ENCODE data around the gene SETBP1. TPM values are rescaled to one million over a fixed set of nuclear protein-coding genes. Genes with fewer than 3 reads are reported as not detected.

SETBP1 gene
- polyA plus RNA-seq, 6 donors from 2014 or later = 6.0 to 20.2 (median 10.0) TPM

DNA sequence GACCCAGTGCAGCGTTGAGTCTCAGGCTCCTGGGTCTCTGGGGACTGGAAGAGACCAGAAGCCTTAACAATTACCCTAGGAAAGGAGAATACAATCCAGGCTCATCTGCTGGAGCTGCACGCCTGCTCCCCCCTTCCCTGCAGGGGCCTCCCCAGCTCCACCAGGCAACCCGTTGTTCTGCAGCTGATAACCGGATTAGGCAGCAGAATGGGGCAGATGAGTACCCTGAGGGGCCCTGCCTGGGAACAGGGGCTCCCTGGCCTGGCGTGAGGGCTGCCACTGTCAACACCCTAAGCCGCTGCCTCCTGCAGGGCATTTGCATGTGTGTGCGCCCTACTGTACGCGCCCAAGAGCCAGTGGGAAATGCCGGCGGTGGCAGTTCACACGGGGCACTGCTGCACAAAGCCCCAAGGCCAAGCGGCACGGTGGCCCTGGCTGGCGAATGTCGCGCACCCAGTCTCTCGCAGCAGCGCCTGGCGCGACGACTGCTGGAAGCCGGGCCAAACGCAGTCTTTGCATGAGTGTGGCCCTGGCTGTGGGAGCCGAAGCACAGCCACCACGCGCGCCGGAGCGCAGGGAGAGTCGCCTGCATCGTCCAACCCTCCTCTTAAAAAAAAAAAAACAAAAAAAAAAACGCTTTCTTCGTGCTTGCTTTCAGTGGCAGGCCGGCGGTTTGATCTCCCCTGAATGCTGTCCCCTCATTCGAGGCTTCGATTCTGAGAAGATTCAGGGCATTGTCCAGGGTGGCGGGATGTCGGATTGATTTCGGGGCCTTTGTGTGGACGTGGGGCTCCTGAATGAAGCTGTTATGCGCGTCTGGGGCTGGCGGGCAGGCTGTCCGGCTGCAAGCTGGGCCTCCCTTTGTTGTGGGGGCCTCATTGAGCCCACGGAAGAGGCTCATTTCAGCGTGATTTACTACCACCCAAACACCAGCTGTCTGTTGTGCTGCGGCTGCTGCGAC, 63.8 kb downstream of the SETBP1 start:
- no peak for ATAC-seq (ENCODE audit: low read depth in 2 of 2)
- H3K4me3 Mint-ChIP-seq = no peak overlapping the region
- no peaks in the 10 kb centered on the region for H3K27me3 Mint-ChIP-seq

GRCh38 chr18:44747157-44747556, 66.5 kb downstream of the SETBP1 start:
- H3K27ac Mint-ChIP-seq = peak overlapping the region in 4 of 6 donors; percentile 5 to 24 (median 6)
- H3K9me3 Mint-ChIP-seq = no peaks in the 10 kb centered on the region
- H3K4me3 Mint-ChIP-seq = peak overlapping the region in 1 of 8 donors; percentile 16

More for the DNA sequence above, 63.8 kb downstream of the SETBP1 start:
- H3K9me3 Mint-ChIP-seq = no peaks in the 10 kb centered on the region
- peaks cover 58 to 94% (median 77%) of the 10 kb centered on the region in 3 donors for H3K4me1 Mint-ChIP-seq
- peaks cover 19 to 26% of the 10 kb centered on the region in 2 donors for H3K36me3 Mint-ChIP-seq
- no peak for DNase-seq
- peak overlapping the region in 1 of 6 donors; percentile 52 for H3K27ac Mint-ChIP-seq

GRCh38 chr18:44748582-44748981, 67.9 kb downstream of the SETBP1 start:
- Mint-ChIP-seq H3K36me3 (peaks cover 10 to 12% of the 10 kb centered on the region in 2 donors), H3K27ac (peak overlapping the region in 4 of 6 donors; percentile 49 to 83 (median 58)), H3K27me3 (no peaks in the 10 kb centered on the region), H3K4me1 (peaks cover 62 to 96% (median 76%) of the 10 kb centered on the region in 3 donors), H3K4me3 (peak overlapping the region in 1 of 8 donors; percentile 51), H3K9me3 (peaks cover 0 to 2% (median 0%) of the 10 kb centered on the region in 7 donors)
- ATAC-seq (ENCODE audit: low read depth in 2 of 2) (no peak), DNase-seq (no peak)

More at GRCh38 chr18:44747157-44747556, 66.5 kb downstream of the SETBP1 start:
- no peak for ATAC-seq (ENCODE audit: low read depth in 2 of 2)
- H3K4me1 Mint-ChIP-seq = peaks cover 69 to 96% (median 79%) of the 10 kb centered on the region in 3 donors
- peaks cover 10 to 12% of the 10 kb centered on the region in 2 donors for H3K36me3 Mint-ChIP-seq
- no peak for DNase-seq
- no peaks in the 10 kb centered on the region for H3K27me3 Mint-ChIP-seq

GRCh38 chr18:44750774-44751173, 70.1 kb downstream of the SETBP1 start:
- Mint-ChIP-seq H3K4me3 (peak overlapping the region in 6 of 8 donors; percentile 31 to 87 (median 68)), H3K36me3 (peaks cover 6 to 20% of the 10 kb centered on the region in 2 donors), H3K27ac (peak overlapping the region; percentile 1 to 95 (median 58)), H3K4me1 (peaks cover 68 to 97% (median 89%) of the 10 kb centered on the region in 3 donors), H3K27me3 (no peaks in the 10 kb centered on the region), H3K9me3 (peaks cover 0 to 3% (median 0%) of the 10 kb centered on the region in 7 donors)
- DNase-seq (no peak), ATAC-seq (ENCODE audit: low read depth in 2 of 2) (no peak)

GRCh38 chr18:44754567-44754966, 73.9 kb downstream of the SETBP1 start:
- Mint-ChIP-seq H3K4me1 (peaks cover 73 to 97% (median 95%) of the 10 kb centered on the region in 3 donors), H3K27me3 (no peaks in the 10 kb centered on the region), H3K4me3 (peak overlapping the region in 1 of 8 donors; percentile 36), H3K9me3 (peaks cover 0 to 5% (median 0%) of the 10 kb centered on the region in 7 donors), H3K27ac (peak overlapping the region in 3 of 6 donors; percentile 39 to 92 (median 51)), H3K36me3 (peaks cover 0 to 10% of the 10 kb centered on the region in 2 donors)
- DNase-seq = no peak
- ATAC-seq (ENCODE audit: low read depth in 2 of 2) = no peak

- Mint-ChIP-seq H3K9me3 (peaks cover 0 to 8% (median 0%) of the 10 kb centered on the region in 7 donors), H3K36me3 (peaks cover 14 to 31% of the 10 kb centered on the region in 2 donors), H3K27me3 (no peaks in the 10 kb centered on the region), H3K27ac (peak overlapping the region; percentile 95 to 99 (median 98)), H3K4me1 (peaks cover 80 to 94% (median 94%) of the 10 kb centered on the region in 3 donors), H3K4me3 (peak overlapping the region; percentile 48 to 88 (median 77))
- ATAC-seq (ENCODE audit: low read depth in 2 of 2) = peak; percentile 91 to 92
- DNase-seq = peak; percentile 86
Observed at GRCh38 chr18:44758861-44759631, 78.4 kb downstream of the SETBP1 start.

GRCh38 chr18:44759925-44760342, 79.2 kb downstream of the SETBP1 start:
- peak; percentile 33 for DNase-seq
- peak; percentile 10 to 19 for ATAC-seq (ENCODE audit: low read depth in 2 of 2)
- H3K4me1 Mint-ChIP-seq = peaks cover 84 to 96% (median 96%) of the 10 kb centered on the region in 3 donors

DNA sequence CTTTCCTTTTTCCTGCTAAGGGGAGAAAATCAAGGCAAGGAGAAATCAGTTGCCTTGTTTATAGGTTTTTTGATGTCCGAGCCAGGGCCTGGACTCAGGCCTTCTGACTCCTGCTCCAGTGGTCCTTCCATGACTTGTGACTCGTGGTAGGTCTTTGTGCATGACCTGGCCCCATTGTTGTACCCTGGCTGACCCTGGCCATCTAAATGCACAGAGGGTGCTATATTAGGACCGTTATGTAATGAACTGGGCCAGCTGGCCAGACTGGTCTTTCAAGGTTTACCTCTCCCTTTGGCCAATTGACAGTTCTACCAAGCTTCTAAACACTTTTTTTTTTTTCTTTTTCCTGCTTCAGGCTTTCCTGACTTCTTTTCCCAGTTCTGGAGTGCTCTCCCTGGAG, 81.1 kb downstream of the SETBP1 start:
- Mint-ChIP-seq H3K36me3 (peaks cover 20 to 30% of the 10 kb centered on the region in 2 donors), H3K27me3 (no peaks in the 10 kb centered on the region), H3K27ac (peak overlapping the region; percentile 92 to 99 (median 96)), H3K9me3 (peaks cover 0 to 8% (median 2%) of the 10 kb centered on the region in 7 donors), H3K4me3 (peak overlapping the region in 6 of 8 donors; percentile 4 to 85 (median 71)), H3K4me1 (peaks cover 88 to 96% (median 96%) of the 10 kb centered on the region in 3 donors)
- DNase-seq (no peak), ATAC-seq (ENCODE audit: low read depth in 2 of 2) (no peak)

More at GRCh38 chr18:44759925-44760342, 79.2 kb downstream of the SETBP1 start:
- Mint-ChIP-seq H3K9me3 (peaks cover 0 to 8% (median 2%) of the 10 kb centered on the region in 7 donors), H3K36me3 (peaks cover 20 to 33% of the 10 kb centered on the region in 2 donors), H3K4me3 (peak overlapping the region; percentile 48 to 88 (median 78)), H3K27ac (peak overlapping the region; percentile 95 to 99 (median 98)), H3K27me3 (no peaks in the 10 kb centered on the region)

- peak overlapping the region; percentile 95 to 99 (median 96) for H3K27ac Mint-ChIP-seq
Observed at GRCh38 chr18:44763327-44763726, 82.6 kb downstream of the SETBP1 start.

DNA sequence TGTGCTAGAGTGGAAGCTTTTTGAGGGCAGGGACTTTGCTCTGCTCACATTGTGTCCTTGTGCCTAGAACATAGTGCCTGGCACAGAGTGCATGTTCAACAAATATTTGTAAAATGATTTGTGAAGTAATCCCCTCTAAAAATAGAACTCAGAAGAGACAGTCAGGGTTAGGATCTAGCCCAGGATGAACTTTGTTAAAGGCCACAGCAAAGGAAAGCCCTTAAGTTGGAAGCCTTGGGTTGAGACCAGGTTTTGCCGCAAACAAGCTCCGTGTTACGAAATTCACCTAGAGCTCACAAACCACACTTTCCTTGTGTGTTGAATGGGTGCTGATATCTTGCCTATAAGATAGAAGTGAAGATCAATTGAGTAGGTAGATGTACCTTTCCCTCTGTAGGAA, 84.2 kb downstream of the SETBP1 start:
- Mint-ChIP-seq H3K27ac (peak overlapping the region; percentile 95 to 99 (median 96)), H3K4me1 (peaks cover 90 to 96% (median 96%) of the 10 kb centered on the region in 3 donors), H3K4me3 (peak overlapping the region in 6 of 8 donors; percentile 19 to 83 (median 43)), H3K36me3 (peaks cover 20 to 41% of the 10 kb centered on the region in 2 donors), H3K9me3 (peaks cover 0 to 8% (median 0%) of the 10 kb centered on the region in 7 donors), H3K27me3 (no peaks in the 10 kb centered on the region)
- no peak for ATAC-seq (ENCODE audit: low read depth in 2 of 2)
- DNase-seq = no peak

More at GRCh38 chr18:44763327-44763726, 82.6 kb downstream of the SETBP1 start:
- no peak for DNase-seq
- Mint-ChIP-seq H3K27me3 (no peaks in the 10 kb centered on the region), H3K36me3 (peaks cover 20 to 30% of the 10 kb centered on the region in 2 donors), H3K4me1 (peaks cover 91 to 96% (median 96%) of the 10 kb centered on the region in 3 donors), H3K9me3 (peaks cover 0 to 8% (median 2%) of the 10 kb centered on the region in 7 donors), H3K4me3 (peak overlapping the region in 5 of 8 donors; percentile 5 to 62 (median 45))
- no peak for ATAC-seq (ENCODE audit: low read depth in 2 of 2)

DNA sequence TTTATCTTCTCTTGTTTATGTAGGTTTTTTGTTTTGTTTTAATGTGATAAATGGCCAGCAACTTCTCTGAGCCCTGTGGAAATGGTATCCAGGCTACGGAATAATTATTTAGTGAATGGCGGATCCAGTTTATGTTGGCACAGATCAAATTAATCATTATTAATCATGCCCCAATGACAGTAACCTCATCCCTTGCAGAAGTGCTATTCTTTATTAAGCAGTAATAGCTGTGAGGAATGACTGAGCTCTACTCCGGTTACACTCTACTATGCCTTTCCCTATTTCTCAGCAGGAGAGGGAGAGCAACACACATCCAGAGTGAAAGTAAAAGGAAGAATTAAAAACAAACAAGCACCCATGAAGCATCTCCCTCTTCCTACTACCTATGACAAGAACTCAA, 84.8 kb downstream of the SETBP1 start:
- Mint-ChIP-seq H3K27ac (peak overlapping the region; percentile 36 to 96 (median 90)), H3K36me3 (peaks cover 23 to 41% of the 10 kb centered on the region in 2 donors), H3K9me3 (peaks cover 0 to 8% (median 0%) of the 10 kb centered on the region in 7 donors), H3K4me3 (peak overlapping the region in 3 of 8 donors; percentile 33 to 83 (median 62)), H3K4me1 (peaks cover 90 to 96% (median 96%) of the 10 kb centered on the region in 3 donors), H3K27me3 (no peaks in the 10 kb centered on the region)
- no peak for DNase-seq
- ATAC-seq (ENCODE audit: low read depth in 2 of 2) = no peak

GRCh38 chr18:44766450-44766849, 85.8 kb downstream of the SETBP1 start:
- Mint-ChIP-seq H3K9me3 (peaks cover 0 to 8% (median 0%) of the 10 kb centered on the region in 7 donors), H3K4me3 (peak overlapping the region in 3 of 8 donors; percentile 9 to 65 (median 10)), H3K27me3 (no peaks in the 10 kb centered on the region), H3K27ac (peak overlapping the region in 5 of 6 donors; percentile 1 to 96 (median 95)), H3K4me1 (peaks cover 94 to 100% (median 100%) of the 10 kb centered on the region in 3 donors), H3K36me3 (peaks cover 31 to 41% of the 10 kb centered on the region in 2 donors)
- no peak for ATAC-seq (ENCODE audit: low read depth in 2 of 2)
- no peak for DNase-seq

All from naive B cell (primary cell).